GM12878 (cell line): ENCODE measurements around the gene ELK4.

ENCODE experiments used
- EGR1 ChIP-seq, 2 experiments: IDR thresholded peaks; 1 replicate in 1 of 2; 2 replicates in 1 of 2; pipeline ENCODE4 v1.6.1; 2011 to 2012; ENCODE audit warnings: low read depth in 2 of 2, low read length in 2 of 2, borderline replicate concordance in 1 of 2, mild to moderate bottlenecking in 1 of 2, moderate library complexity in 1 of 2
- JUND ChIP-seq: IDR thresholded peaks from 2 replicates; pipeline ENCODE4 v1.6.1; 2012; ENCODE audit warnings: low read depth, mild to moderate bottlenecking, low read length, improper control_type of control experiment, moderate library complexity
- KAT2A ChIP-seq: conservative IDR thresholded peaks from 2 replicates; pipeline ENCODE4 v1.6.1; 2011; ENCODE audit warnings: low read depth, low read length; ENCODE audit not compliant: control insufficient read depth
- MEF2B ChIP-seq: fragments of 450-650 bp; IDR thresholded peaks from 2 replicates; pipeline ENCODE4 v1.6.1; 2018; ENCODE audit warnings: mild to moderate bottlenecking, moderate library complexity; ENCODE audit not compliant: partially characterized antibody, poor library complexity, severe bottlenecking
- POLR2A ChIP-seq: IDR thresholded peaks from 2 replicates; pipeline ENCODE4 v1.6.1; 2011; ENCODE audit warnings: low read depth, mild to moderate bottlenecking, low read length
- RAD21 ChIP-seq: IDR thresholded peaks from 2 replicates; pipeline ENCODE4 v1.6.1; 2011; ENCODE audit warnings: mild to moderate bottlenecking, low read depth, low read length, moderate library complexity; ENCODE audit not compliant: insufficient read depth
- SRF ChIP-seq, 2 experiments: IDR thresholded peaks; 2 replicates each; pipeline ENCODE4 v1.6.1; 2011; ENCODE audit warnings: low read depth in 2 of 2, low read length in 2 of 2, mild to moderate bottlenecking in 1 of 2, moderate library complexity in 1 of 2
- TAF1 ChIP-seq: IDR thresholded peaks from 2 replicates; pipeline ENCODE4 v1.6.1; 2011; ENCODE audit warnings: mild to moderate bottlenecking, low read depth, low read length, borderline replicate concordance
- ZBTB33 ChIP-seq: fragments of 450-650 bp; IDR thresholded peaks from 2 replicates; pipeline ENCODE4 v1.6.1; 2017; ENCODE audit warnings: mild to moderate bottlenecking
- TF ChIP-seq, protein P1 (sequence below), 3 experiments: IDR thresholded peaks in 2 of 3; conservative IDR thresholded peaks in 1 of 3; 2 replicates each; pipeline ENCODE4 v1.5.1; 2011; ENCODE audit warnings: low read depth in 3 of 3, low read length in 3 of 3, mild to moderate bottlenecking in 3 of 3, control low read depth in 2 of 3, moderate library complexity in 2 of 3, inconsistent platforms in 1 of 3, mixed read lengths in 1 of 3; ENCODE audit not compliant: control insufficient read depth in 2 of 3, insufficient read depth in 1 of 3; ENCODE audit errors: extremely low read depth in 1 of 3
- TF ChIP-seq, protein P2 (sequence below): fragments of 450-650 bp; formaldehyde crosslinking; IDR thresholded peaks from 2 replicates; pipeline ENCODE4 v1.5.0; 2022; ENCODE audit warnings: mild to moderate bottlenecking, missing genetic modification characterization
- TF ChIP-seq, protein P3 (sequence below): IDR thresholded peaks from 2 replicates; pipeline ENCODE4 v1.6.1; 2012; ENCODE audit warnings: low read depth, low read length, improper control_type of control experiment

- TF ChIP-seq, protein P1, sequence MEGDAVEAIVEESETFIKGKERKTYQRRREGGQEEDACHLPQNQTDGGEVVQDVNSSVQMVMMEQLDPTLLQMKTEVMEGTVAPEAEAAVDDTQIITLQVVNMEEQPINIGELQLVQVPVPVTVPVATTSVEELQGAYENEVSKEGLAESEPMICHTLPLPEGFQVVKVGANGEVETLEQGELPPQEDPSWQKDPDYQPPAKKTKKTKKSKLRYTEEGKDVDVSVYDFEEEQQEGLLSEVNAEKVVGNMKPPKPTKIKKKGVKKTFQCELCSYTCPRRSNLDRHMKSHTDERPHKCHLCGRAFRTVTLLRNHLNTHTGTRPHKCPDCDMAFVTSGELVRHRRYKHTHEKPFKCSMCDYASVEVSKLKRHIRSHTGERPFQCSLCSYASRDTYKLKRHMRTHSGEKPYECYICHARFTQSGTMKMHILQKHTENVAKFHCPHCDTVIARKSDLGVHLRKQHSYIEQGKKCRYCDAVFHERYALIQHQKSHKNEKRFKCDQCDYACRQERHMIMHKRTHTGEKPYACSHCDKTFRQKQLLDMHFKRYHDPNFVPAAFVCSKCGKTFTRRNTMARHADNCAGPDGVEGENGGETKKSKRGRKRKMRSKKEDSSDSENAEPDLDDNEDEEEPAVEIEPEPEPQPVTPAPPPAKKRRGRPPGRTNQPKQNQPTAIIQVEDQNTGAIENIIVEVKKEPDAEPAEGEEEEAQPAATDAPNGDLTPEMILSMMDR (IDR thresholded peaks at IDR 0.05 in 2 of 3, conservative IDR thresholded peaks at IDR 0.05 in 1 of 3; ENCODE audit: control insufficient read depth in 2 of 3, extremely low read depth in 1 of 3, insufficient read depth in 1 of 3, low read depth in 3 of 3, low read length in 3 of 3) = no peak
- TF ChIP-seq JUND = no peak
- no peak for TF ChIP-seq KAT2A
- no peak for TF ChIP-seq TAF1
- no peak for TF ChIP-seq MEF2B
- no peak for TF ChIP-seq POLR2A
- no peak for TF ChIP-seq EGR1 (IDR thresholded peaks at IDR 0.05; ENCODE audit: borderline replicate concordance in 1 of 2, low read depth in 2 of 2, low read length in 2 of 2)
- TF ChIP-seq ZBTB33 = no peak
- TF ChIP-seq, protein P2, sequence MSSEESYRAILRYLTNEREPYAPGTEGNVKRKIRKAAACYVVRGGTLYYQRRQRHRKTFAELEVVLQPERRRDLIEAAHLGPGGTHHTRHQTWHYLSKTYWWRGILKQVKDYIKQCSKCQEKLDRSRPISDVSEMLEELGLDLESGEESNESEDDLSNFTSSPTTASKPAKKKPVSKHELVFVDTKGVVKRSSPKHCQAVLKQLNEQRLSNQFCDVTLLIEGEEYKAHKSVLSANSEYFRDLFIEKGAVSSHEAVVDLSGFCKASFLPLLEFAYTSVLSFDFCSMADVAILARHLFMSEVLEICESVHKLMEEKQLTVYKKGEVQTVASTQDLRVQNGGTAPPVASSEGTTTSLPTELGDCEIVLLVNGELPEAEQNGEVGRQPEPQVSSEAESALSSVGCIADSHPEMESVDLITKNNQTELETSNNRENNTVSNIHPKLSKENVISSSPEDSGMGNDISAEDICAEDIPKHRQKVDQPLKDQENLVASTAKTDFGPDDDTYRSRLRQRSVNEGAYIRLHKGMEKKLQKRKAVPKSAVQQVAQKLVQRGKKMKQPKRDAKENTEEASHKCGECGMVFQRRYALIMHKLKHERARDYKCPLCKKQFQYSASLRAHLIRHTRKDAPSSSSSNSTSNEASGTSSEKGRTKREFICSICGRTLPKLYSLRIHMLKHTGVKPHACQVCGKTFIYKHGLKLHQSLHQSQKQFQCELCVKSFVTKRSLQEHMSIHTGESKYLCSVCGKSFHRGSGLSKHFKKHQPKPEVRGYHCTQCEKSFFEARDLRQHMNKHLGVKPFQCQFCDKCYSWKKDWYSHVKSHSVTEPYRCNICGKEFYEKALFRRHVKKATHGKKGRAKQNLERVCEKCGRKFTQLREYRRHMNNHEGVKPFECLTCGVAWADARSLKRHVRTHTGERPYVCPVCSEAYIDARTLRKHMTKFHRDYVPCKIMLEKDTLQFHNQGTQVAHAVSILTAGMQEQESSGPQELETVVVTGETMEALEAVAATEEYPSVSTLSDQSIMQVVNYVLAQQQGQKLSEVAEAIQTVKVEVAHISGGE = no peak
- TF ChIP-seq RAD21 = no peak
- TF ChIP-seq SRF (IDR thresholded peaks at IDR 0.05; ENCODE audit: low read depth in 2 of 2, low read length in 2 of 2) = no peak
- TF ChIP-seq, protein P3, sequence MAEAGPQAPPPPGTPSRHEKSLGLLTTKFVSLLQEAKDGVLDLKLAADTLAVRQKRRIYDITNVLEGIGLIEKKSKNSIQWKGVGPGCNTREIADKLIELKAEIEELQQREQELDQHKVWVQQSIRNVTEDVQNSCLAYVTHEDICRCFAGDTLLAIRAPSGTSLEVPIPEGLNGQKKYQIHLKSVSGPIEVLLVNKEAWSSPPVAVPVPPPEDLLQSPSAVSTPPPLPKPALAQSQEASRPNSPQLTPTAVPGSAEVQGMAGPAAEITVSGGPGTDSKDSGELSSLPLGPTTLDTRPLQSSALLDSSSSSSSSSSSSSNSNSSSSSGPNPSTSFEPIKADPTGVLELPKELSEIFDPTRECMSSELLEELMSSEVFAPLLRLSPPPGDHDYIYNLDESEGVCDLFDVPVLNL = no peak
These were observed 52.1 kb downstream of the ELK4 start for GRCh38 chr1:205579711-205580110.
